Measurements from ENCODE around the gene DCST1.

- TF ChIP-seq CTCF (IDR thresholded peaks at IDR 0.05; ENCODE audit: low read depth, low read length, missing input control) (no peak), ATF3 (IDR thresholded peaks at IDR 0.05) (no peak), YY1 (IDR thresholded peaks at IDR 0.05) (no peak), RAD21 (IDR thresholded peaks at IDR 0.05) (no peak), GABPA (IDR thresholded peaks at IDR 0.05 in 1 of 2, conservative IDR thresholded peaks at IDR 0.05 in 1 of 2) (no peak)
- TF ChIP-seq, protein P1, sequence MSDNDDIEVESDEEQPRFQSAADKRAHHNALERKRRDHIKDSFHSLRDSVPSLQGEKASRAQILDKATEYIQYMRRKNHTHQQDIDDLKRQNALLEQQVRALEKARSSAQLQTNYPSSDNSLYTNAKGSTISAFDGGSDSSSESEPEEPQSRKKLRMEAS (IDR thresholded peaks at IDR 0.05), result no peak
These were observed 40.7 kb upstream of the DCST1 start for GRCh38 chr1:154992721-154993571.

Data from liver (tissue), 3 donors.